T follicular helper cell (primary cell): ENCODE measurements around the gene LDB1.

Source experiments
- DNase-seq: peaks from one replicate; pipeline ENCODE4 v3.0.0-alpha.2; 2020; ENCODE audit warnings: low read depth
- total RNA-seq, 2 experiments: gene quantifications; one replicate each; lab custom pipeline; 2026; lab: John Stamatoyannopoulos, UW

The LDB1 gene, protein sequence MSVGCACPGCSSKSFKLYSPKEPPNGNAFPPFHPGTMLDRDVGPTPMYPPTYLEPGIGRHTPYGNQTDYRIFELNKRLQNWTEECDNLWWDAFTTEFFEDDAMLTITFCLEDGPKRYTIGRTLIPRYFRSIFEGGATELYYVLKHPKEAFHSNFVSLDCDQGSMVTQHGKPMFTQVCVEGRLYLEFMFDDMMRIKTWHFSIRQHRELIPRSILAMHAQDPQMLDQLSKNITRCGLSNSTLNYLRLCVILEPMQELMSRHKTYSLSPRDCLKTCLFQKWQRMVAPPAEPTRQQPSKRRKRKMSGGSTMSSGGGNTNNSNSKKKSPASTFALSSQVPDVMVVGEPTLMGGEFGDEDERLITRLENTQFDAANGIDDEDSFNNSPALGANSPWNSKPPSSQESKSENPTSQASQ
- total RNA-seq: 58.6 to 197 reads per million in 2 experiments

DNA sequence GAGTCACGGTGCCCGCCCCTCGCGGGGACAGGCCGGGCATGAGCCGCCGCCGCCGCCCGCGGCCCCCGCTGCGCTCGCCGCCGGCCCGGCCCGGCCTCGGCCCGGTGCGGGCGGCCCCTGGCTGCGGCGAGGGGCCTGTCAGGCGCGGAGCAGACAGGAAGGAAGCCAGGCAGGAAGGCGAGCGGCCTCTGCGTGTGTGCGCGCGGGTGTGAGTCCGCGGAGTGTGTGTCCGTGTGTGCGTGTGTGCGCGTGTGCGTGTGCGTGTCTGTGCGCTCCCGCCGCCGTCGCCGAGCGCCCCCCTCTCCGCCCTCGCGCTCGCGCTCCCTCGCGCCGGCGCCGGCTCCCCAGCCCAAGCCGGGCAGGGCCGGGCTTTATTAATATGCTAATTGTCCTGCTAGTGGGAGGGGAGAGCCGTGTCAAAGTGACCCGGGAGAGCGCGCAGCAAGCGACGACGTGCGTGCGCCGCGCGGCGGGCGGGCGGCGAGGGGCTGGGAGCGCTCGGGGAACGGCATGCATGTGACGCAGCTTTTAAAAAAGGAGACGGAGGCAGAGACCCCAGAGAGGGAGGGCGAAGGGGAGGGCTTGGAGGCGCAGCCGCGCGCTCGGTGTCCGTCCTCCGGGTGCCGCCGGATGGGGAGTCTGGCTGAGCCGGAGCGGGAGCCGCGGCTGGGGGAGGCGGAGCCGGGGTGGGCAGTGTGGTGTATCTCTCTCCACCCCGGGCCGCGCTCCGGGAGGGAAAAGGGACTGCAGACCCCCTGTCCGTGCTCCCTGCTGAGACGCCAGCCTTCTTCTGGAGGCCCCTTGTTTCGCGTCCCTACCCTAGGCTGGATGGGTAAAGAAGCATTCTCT lies at the start of gene LDB1:
Gene LDB1 (minus strand): TSS at position 227 of the 849 bp plus-strand sequence. CDS start 258 bp downstream, outside the sequence.
- peak; percentile 48 for DNase-seq

DNA sequence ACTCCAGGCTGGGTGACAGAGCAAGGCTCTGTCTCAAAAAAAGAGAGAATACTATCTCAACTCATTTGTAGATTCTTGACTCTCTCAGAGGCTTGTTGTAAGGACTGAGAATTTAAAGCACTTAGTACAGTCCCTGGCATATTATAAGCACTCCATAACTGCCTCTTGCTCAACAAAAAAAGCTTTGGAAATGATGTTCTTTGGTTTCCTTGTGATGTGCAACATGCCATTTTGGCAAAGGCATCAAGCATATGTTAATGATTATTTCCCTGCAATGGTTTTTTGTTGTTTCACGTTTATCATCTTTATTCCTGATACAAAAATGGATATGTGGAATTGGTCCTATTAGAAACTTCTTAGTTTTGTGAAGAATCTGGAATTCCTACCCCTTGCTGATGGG lies 47.7 kb upstream of the LDB1 start:
- DNase-seq: no peak

DNA sequence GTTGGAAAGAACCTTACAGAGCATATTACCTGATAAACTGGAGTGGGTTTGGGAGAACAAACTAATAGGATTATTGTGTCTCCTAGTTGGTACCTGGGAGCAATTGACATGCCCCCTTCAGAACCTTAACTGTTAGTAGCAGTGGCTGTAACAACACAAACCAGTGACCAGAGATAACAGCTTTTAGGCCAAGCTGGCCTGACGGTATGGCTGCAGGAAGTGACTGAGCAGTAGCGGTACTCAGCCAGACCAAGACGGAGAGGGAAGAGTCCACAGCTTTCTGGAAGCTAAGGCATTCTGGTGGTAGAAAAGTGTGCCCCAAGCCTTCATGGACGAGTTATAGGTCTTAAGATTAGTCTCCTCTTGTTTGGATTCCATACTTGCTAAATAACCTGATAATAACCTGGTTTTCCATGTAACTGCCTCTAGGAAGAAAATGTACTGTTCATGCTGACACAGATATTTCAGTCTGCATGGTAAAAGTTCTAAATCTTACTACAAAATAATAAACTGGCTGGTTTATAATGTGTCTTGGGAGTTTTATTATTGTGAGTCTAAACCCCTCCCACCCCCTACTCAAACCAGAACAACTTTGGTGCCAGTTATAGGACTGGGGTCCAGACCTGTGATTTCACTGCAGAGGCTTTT lies 43.3 kb upstream of the LDB1 start:
- no peak for DNase-seq

DNA sequence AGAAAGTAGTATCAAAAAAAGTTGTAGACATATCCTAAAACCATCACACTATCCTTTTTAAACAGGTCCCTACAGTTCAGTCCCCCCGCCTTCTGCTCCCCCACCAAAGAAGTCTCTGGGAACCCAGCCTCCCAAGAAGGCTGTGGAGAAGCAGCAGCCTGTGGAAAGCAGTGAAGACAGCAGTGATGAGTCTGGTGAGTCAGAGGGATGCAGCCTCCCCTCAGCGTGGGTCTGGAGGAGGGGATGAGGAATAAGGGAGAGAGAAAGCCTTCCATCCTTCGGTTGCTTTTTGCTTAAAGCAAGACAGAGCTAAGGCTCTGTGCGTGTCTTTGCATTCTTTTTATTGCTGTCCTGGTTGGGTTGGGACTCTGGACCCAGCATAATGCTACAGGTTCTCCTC lies 39.7 kb upstream of the LDB1 start:
- DNase-seq: no peak

DNA sequence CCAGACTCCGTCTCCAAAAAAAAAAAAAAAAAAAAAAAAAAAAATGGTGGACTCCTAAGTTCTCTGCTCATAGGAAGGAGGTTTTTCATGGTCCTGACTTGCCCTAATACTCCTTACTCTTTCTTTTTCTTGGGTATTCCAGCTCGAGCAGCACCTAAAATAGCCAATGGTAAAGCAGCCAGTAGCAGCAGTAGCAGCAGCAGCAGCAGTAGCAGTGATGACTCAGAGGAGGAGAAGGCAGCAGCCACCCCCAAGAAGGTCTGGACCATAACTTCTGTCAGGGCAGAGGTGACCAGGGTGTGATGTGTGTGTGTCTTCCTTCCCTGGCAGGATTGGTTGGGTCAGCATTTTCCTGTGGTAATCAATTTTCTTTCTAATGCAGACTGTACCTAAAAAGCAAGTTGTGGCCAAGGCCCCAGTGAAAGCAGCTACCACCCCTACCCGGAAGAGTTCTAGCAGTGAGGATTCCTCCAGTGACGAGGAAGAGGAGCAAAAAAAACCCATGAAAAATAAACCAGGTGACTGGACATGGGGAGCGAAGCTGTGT lies 39.0 kb upstream of the LDB1 start:
- no peak for DNase-seq

DNA sequence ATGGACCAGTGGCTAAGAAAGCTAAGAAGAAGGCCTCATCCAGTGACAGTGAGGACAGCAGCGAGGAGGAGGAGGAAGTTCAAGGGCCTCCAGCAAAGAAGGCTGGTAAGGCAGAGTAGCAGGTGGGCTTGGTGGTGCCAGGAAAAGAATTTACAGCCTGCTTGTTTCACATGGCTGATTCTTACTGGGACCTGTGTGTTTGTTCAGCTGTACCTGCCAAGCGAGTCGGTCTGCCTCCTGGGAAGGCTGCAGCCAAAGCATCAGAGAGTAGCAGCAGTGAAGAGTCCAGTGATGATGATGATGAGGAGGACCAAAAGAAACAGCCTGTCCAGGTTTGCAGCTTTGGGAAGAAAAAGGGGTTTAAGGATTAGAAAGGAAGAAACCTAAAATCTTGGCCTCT lies 37.1 kb upstream of the LDB1 start:
- no peak for DNase-seq

DNA sequence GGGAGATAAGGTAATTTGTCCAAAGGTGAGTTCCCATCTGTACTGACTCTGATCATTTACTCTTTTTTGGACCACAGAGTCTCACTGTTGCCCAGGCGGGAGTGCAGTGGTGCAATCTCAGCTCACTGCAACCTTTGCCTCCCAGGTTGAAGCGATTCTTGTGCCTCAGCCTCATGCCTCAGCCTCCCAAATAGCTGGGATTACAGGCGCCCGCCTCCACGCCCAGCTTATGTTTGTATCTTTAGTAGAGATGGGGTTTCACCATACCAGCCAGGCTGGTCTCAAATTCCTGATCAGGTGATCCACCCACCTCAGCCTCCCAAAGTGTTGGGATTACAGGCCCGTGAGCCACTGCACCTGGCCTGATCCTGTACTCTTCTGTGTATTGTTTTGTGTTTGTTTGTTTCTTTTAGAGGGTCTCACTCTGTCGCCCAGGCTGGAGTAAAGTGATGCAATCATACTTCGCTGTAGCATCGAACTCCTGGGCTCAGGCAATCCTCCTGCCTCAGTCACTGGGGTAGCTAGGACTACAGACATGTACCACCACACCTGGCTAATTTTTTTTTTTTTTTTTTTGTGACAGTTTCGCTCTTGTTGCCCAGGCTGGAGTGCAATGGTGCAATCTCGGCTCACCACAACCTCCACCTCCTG lies 34.4 kb upstream of the LDB1 start:
- no peak for DNase-seq

DNA sequence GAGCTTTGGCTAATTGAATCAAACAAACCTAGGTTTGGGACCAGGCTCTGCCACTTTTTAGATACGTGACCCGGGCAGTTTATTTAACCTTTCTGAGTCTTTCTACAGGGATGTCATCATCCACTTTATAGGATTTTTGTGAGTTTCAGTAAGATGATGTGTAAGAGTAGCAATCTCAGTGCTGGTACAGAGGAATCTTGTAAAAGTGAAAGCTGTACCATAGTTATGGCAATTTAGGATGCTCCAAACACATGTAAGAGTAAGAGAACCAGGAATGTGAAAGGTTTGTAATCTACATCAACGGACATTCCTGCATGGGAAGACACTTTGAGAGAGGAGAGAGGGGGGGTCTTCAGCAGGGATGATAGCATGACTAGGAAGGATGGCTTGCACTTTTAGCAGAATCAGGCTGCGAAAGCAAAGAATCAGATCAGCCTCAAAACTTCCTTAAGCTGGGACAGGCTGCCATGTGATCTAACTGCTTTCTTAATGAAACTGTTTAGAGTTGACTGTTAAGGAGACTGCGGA lies 33.0 kb upstream of the LDB1 start:
- no peak for DNase-seq

DNA sequence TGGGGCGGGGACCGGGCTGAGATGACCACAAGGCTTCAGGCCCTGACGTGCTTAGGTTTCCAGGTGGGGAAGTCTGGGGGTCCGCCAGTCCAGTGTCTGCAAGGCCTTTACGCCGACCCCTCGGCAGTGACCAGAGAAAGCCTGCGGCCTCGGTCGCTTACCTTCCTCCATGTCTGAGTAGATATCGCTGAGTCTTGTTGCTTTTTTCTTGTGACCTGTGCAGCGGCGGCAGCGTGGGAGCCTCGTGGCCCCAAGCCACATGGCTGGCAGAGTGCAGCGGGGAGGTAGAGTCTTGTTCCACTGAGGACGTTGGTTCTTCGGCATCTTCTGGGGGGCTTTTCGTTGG lies 32.4 kb upstream of the LDB1 start:
- no peak for DNase-seq

DNA sequence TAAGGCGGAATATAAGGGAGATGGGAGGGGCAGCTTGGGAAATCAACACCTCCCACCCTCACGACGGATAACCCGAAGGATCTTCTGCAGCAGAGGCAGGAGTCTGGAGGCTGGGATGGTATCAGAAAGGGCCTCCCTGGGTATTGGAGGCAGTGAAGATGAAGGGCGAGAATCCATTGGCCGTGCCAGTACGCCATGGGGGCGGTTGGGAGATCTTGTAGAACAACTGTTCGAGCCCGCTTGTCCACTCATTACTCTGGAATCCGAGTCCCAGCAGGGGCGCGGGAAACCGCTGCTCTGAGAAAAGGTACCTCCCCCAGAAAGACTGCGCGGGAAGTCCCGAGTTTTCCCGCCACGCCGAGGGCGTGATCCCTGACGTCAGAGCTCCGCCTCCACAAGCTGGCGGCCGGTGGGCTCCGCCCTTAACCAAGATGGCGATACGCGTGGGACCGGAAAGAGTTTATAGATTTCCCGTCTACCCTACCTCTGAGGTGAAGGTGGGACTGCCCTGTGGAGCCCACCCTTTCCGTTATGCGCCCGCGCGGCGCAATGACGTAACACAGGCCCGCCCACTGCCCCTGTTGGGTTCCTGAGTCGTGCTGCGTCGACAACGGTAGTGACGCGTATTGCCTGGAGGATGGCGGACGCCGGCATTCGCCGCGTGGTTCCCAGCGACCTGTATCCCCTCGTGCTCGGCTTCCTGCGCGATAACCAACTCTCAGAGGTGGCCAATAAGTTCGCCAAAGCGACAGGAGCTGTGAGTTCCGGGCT lies 31.8 kb upstream of the LDB1 start, which contains the start of gene NOLC1:
Gene NOLC1 (plus strand): TSS at position 616 of the 771 bp plus-strand sequence. CDS start 22 bp downstream, at position 638.
- DNase-seq: peak; percentile 100

DNA sequence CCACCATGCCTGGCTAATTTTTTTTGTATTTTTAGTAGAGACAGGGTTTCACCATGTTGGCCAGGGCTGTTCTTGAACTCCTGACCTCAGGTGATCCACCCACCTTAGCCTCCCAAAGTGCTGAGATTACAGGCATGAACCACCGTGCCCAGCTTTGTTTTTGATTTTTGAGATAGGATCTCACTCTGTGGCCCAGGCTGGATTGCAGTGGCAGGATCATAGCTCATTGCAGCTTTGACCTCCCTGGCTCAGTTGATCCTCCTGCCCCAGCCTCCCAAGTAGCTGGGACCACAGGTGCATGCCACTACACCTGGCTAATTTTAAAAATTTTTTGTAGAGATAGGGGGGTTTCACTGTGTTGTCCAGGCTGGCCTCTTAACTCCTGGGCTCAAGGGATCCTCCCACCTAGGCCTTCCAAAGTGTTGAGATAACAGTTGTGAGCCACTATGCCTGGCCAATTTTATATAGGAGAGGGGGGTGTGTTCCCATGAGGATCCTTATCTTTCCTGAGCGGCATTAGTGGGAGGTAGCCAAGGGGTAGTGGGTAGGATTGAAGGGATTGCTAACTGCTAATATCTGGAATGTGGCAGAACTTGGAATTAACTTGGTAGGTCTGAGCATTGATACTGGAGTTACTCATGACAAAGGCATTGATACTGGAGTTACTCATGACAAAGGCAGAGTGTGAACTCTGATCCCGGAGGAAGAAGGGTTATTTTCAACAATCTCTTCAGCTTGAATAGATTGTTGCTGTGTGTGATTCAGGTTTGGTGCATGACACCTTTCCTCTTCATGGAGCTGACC lies 31.0 kb upstream of the LDB1 start:
- DNase-seq: no peak

DNA sequence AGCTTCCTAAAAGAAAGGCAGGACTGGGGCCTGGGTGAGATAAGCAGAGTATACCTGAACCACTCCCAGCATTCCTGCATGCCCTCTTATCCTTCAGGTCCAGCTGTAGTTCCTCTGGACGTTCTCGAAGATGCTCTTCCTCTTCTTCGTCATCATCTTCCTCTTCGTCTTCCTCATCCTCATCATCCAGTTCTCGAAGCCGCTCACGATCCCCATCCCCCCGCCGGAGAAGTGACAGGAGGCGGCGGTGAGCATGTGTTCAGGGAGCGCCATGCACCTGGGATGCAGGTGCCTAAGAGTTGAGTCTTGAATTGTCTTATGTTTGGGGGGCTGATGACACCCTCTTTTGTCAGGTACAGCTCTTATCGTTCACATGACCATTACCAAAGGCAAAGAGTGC lies 28.1 kb upstream of the LDB1 start:
- DNase-seq: no peak

DNA sequence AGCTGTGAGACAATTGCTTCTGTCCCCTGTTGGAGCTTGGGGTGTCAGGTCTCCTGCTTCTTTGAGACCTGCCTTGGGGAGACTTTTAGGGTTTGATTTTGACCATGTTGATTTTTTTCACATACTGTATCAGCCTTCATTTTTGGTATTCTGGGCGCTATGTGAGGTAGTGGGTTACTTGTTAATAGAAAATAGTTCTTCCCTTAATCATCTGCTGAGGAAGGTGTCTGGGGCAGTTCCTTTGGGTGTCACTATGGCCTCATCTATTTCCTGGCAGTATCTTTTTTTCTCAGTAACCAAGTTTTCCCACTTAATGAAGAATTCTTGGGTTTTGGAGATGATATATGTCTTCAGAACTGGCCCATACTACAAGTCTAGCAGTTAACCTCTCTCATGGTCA lies 27.4 kb upstream of the LDB1 start:
- no peak for DNase-seq

DNA sequence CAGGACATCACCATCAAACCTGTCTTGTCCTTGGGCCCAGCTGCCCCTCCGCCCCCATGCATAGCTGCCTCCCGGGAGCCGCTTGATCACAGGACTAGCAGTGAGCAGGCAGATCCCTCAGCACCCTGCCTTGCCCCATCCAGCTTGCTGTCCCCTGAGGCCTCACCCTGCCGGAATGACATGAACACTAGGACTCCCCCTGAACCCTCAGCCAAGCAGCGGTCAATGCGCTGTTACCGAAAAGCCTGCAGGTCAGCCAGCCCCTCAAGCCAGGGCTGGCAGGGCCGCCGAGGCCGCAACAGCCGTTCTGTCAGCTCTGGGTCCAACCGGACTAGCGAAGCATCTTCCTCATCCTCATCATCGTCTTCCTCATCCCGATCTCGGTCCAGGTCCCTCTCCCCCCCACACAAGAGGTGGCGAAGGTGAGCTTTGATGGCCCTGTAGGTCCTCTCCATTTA lies 26.8 kb upstream of the LDB1 start:
- no peak for DNase-seq

DNA sequence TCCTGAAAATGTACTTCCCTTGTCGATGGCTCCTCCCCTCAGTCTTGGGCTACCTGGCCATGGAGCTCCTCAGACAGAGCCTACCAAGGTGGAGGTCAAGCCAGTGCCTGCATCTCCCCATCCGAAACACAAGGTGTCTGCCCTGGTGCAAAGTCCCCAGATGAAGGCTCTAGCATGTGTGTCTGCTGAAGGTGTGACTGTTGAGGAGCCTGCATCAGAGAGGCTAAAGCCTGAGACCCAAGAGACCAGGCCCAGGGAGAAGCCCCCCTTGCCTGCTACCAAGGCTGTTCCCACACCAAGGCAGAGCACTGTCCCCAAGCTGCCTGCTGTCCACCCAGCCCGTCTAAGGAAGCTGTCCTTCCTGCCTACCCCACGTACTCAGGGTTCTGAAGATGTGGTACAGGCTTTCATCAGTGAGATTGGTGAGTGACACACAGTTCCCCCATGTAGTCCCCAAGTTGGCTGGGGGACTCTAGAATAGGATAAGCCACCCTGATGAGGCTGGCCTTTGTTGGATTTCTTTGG lies 21.5 kb upstream of the LDB1 start:
- no peak for DNase-seq

DNA sequence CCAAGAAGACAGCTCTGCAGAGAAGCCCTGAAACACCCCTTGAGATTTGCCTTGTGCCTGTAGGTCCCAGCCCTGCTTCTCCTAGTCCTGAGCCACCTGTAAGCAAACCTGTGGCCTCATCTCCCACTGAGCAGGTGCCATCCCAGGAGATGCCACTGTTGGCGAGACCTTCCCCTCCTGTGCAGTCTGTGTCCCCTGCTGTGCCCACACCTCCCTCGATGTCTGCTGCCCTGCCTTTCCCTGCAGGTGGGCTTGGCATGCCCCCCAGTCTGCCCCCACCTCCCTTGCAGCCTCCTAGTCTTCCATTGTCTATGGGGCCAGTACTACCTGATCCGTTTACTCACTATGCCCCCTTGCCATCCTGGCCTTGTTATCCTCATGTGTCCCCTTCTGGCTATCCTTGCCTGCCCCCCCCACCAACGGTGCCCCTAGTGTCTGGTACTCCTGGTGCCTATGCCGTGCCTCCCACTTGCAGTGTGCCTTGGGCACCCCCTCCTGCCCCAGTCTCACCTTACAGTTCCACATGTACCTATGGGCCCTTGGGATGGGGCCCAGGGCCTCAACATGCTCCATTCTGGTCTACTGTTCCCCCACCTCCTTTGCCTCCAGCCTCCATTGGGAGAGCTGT lies 20.9 kb upstream of the LDB1 start:
- no peak for DNase-seq

DNA sequence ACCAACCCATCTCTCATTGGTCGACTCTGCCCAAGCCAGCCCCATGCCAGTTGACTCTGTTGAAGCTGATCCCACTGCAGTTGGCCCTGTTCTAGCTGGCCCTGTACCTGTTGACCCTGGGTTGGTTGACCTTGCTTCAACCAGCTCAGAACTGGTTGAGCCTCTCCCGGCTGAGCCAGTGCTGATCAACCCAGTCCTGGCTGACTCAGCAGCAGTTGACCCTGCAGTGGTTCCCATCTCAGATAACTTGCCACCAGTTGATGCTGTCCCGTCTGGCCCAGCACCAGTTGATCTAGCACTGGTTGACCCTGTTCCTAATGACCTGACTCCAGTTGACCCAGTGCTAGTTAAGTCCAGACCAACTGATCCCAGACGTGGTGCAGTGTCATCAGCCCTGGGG lies 20.1 kb upstream of the LDB1 start:
- DNase-seq: no peak

DNA sequence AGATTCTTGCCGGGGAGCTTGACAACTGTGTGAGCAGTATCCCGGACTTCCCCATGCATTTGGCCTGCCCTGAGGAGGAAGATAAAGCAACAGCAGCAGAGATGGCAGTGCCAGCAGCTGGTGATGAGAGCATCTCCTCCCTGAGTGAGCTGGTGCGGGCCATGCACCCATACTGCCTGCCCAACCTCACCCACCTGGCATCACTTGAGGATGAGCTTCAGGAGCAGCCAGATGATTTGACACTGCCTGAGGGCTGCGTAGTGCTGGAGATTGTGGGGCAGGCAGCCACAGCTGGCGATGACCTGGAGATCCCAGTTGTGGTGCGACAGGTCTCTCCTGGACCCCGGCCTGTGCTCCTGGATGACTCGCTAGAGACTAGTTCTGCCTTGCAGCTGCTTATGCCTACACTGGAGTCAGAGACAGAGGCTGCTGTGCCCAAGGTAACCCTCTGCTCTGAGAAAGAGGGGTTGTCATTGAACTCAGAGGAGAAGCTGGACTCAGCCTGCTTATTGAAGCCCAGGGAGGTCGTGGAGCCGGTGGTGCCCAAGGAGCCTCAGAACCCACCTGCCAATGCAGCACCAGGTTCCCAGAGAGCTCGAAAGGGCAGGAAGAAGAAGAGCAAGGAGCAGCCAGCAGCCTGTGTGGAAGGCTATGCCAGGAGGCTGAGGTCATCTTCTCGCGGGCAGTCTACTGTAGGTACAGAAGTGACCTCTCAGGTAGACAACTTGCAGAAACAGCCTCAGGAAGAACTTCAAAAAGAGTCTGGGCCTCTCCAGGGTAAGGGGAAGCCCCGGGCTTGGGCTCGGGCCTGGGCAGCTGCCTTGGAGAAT lies 19.3 kb upstream of the LDB1 start:
- DNase-seq: no peak
